ENCODE measurements around the gene FAM177B. TPM values are rescaled to one million over a fixed set of nuclear protein-coding genes. Genes with fewer than 3 reads are reported as not detected.
A peak's percentile ranks its signal among the peaks of the same experiment; 100 is the strongest.

The FAM177B gene
- total RNA-seq, 3 donors from 2014 or later (not counting 1 experiment from before 2014, with no cell fraction given) = not detected

- intact Hi-C loops (cut with micrococcal nuclease) = loop anchor here (1.0 to 10.0 kb wide), 3 partner anchors 67 to 247 kb away; partner anchors contain the start of gene TAF1A
- H3K4me1 ChIP-seq (ENCODE audit: control insufficient read depth, insufficient read depth, low read length) = peaks cover 10% of the 10 kb centered on the region
- Mint-ChIP-seq H3K9me3 (no peaks in the 10 kb centered on the region), H3K36me3 (no peaks in the 10 kb centered on the region), H3K27me3 (ENCODE audit: low read depth in 2 of 2) (no peaks in the 10 kb centered on the region), H3K4me1 (peaks cover 52% of the 10 kb centered on the region in 2 donors), H3K27ac (peak overlapping the region; percentile 99), H3K4me3 (peak overlapping the region; percentile 99)
- peak overlapping the region; percentile 83 for H3K4me3 ChIP-seq (ENCODE audit: low read length)
- TF ChIP-seq, protein P1, sequence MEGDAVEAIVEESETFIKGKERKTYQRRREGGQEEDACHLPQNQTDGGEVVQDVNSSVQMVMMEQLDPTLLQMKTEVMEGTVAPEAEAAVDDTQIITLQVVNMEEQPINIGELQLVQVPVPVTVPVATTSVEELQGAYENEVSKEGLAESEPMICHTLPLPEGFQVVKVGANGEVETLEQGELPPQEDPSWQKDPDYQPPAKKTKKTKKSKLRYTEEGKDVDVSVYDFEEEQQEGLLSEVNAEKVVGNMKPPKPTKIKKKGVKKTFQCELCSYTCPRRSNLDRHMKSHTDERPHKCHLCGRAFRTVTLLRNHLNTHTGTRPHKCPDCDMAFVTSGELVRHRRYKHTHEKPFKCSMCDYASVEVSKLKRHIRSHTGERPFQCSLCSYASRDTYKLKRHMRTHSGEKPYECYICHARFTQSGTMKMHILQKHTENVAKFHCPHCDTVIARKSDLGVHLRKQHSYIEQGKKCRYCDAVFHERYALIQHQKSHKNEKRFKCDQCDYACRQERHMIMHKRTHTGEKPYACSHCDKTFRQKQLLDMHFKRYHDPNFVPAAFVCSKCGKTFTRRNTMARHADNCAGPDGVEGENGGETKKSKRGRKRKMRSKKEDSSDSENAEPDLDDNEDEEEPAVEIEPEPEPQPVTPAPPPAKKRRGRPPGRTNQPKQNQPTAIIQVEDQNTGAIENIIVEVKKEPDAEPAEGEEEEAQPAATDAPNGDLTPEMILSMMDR (IDR thresholded peaks at IDR 0.05) = no peak
- H3K9me3 ChIP-seq (ENCODE audit: control insufficient read depth, insufficient read depth, low read length) = no peaks in the 10 kb centered on the region
- no peaks in the 10 kb centered on the region for H3K27me3 ChIP-seq (ENCODE audit: control insufficient read depth, insufficient read depth, low read length)
- peak; percentile 42 to 78 for DNase-seq
- under 1% methylated on average over 39 of the region's 42 CpGs for WGBS (ENCODE audit: insufficient coverage)
- H3K27ac ChIP-seq (ENCODE audit: low read length) = peak overlapping the region; percentile 72
- ATAC-seq = peak; percentile 33 to 56 (median 48)
- peaks cover 9% of the 10 kb centered on the region for H3K36me3 ChIP-seq (ENCODE audit: control insufficient read depth, insufficient read depth, low read length)
Observed at GRCh38 chr1:222711319-222712252, 25.4 kb upstream of the FAM177B start.

DNA sequence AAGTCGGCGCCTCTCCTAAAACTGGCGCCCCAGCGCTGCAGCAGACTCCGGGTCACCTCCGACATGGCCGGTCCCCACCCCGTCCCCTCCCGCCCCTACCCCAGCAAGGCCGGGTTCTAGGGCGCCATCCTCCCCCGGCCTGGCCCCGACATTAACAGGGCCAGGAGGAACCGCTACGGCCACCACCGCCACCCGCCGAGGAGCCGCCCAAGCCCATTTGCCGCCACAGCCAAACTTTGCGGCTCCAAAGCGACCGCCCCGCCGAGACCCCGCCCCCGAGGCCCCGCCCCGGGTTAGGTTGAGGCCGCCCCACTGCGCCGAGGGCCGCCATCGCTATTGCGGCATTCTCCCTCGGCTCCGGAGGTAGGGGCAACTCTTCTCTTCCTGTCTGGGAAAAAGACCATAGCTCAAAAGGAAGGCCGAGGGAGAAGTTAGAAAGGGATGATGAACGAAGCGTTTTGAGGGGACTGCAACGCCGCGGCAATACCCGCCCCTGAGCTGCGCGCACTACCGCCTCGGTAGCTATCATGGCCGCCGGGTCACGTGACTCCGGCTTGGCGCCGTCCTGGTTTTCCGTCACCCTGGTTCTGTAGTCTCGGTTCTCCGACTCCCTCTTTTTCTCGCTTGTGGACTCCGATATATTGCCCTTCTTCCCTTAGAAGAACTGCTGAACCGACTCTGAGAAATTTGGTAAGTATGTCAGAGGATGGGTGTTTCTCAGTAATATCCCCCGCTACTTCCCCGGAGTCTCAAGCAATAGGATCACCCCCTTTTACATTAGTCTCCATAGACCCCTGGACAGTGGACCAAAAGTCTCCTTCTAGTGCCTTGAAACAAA is 24.5 kb upstream of the FAM177B start, which contains the start of the genes AIDA and BROX:
TSS of gene AIDA (minus strand) at position 239 of the 838 bp plus-strand sequence. CDS start at position 65, 174 bp downstream.
TSS of gene BROX (plus strand) at position 312 of the 838 bp plus-strand sequence. CDS start 3,136 bp downstream, outside the sequence.
- ATAC-seq (peak; percentile 78 to 92 (median 83)), DNase-seq (peak; percentile 93 to 97)
- TF ChIP-seq, protein P1 (IDR thresholded peaks at IDR 0.05) = no peak
- under 1% methylated on average over 51 of the region's 62 CpGs for WGBS (ENCODE audit: insufficient coverage)
- H3K4me1 ChIP-seq (ENCODE audit: control insufficient read depth, insufficient read depth, low read length) = peaks cover 10% of the 10 kb centered on the region
- Mint-ChIP-seq H3K4me1 (peaks cover 54% of the 10 kb centered on the region in 2 donors), H3K27me3 (ENCODE audit: low read depth in 2 of 2) (no peaks in the 10 kb centered on the region), H3K9me3 (no peaks in the 10 kb centered on the region), H3K36me3 (peaks cover under 1% of the 10 kb centered on the region), H3K27ac (peak within 1 kb of the TSS; percentile 99), H3K4me3 (peak within 1 kb of the TSS; percentile 99)
- peaks cover 18% of the 10 kb centered on the region for H3K36me3 ChIP-seq (ENCODE audit: control insufficient read depth, insufficient read depth, low read length)
- intact Hi-C loops (cut with micrococcal nuclease) = loop anchor here (1.0 to 10.0 kb wide), 3 partner anchors 68 to 248 kb away; partner anchors contain the start of gene TAF1A
- peak within 1 kb of the TSS; percentile 83 for H3K4me3 ChIP-seq (ENCODE audit: low read length)
- peak within 1 kb of the TSS; percentile 98 for H3K27ac ChIP-seq (ENCODE audit: low read length)
- H3K27me3 ChIP-seq (ENCODE audit: control insufficient read depth, insufficient read depth, low read length) = no peaks in the 10 kb centered on the region
- H3K9me3 ChIP-seq (ENCODE audit: control insufficient read depth, insufficient read depth, low read length) = no peaks in the 10 kb centered on the region

GRCh38 chr1:222713091-222713961 is 23.7 kb upstream of the FAM177B start:
- peak overlapping the region; percentile 98 for H3K27ac ChIP-seq (ENCODE audit: low read length)
- peak overlapping the region; percentile 83 for H3K4me3 ChIP-seq (ENCODE audit: low read length)
- H3K27me3 ChIP-seq (ENCODE audit: control insufficient read depth, insufficient read depth, low read length) = no peaks in the 10 kb centered on the region
- peak overlapping the region; percentile 99 for H3K27ac Mint-ChIP-seq
- intact Hi-C loops (cut with micrococcal nuclease) = loop anchor here (5.0 to 10.0 kb wide), 2 partner anchors 126 to 249 kb away; partner anchors contain the start of gene TAF1A
- no peaks in the 10 kb centered on the region for H3K9me3 ChIP-seq (ENCODE audit: control insufficient read depth, insufficient read depth, low read length)
- H3K36me3 Mint-ChIP-seq = peaks cover 9% of the 10 kb centered on the region
- DNase-seq (peak; percentile 81 to 97), ATAC-seq (peak; percentile 63 to 76 (median 68))
- H3K4me1 ChIP-seq (ENCODE audit: control insufficient read depth, insufficient read depth, low read length) = peaks cover 10% of the 10 kb centered on the region
- H3K36me3 ChIP-seq (ENCODE audit: control insufficient read depth, insufficient read depth, low read length) = peaks cover 25% of the 10 kb centered on the region
- peaks cover 59 to 61% of the 10 kb centered on the region in 2 donors for H3K4me1 Mint-ChIP-seq
- no peaks in the 10 kb centered on the region for H3K27me3 Mint-ChIP-seq (ENCODE audit: low read depth in 2 of 2)
- under 1% methylated on average over 39 of the region's 39 CpGs for WGBS (ENCODE audit: insufficient coverage)
- peak overlapping the region; percentile 99 for H3K4me3 Mint-ChIP-seq
- TF ChIP-seq, protein P1 (IDR thresholded peaks at IDR 0.05) = no peak
- no peaks in the 10 kb centered on the region for H3K9me3 Mint-ChIP-seq

Data from natural killer cell (primary cell).